Measurements from ENCODE around the gene CLEC2L.

The CLEC2L gene

GRCh38 chr7:139523199-139523941, at the start of gene CLEC2L:
CLEC2L (plus strand) TSS chr7:139523685; CDS start chr7:139523928, 243 bp downstream.
- no peak for DNase-seq

GRCh38 chr7:139476139-139476538, 47.3 kb upstream of the CLEC2L start:
- DNase-seq, result no peak

- no peak for DNase-seq
Observed at GRCh38 chr7:139476891-139477290, 46.6 kb upstream of the CLEC2L start.

GRCh38 chr7:139479620-139480019, 43.9 kb upstream of the CLEC2L start:
- no peak for DNase-seq

GRCh38 chr7:139481364-139481763, 42.1 kb upstream of the CLEC2L start:
- no peak for DNase-seq

- DNase-seq, result no peak
Observed at GRCh38 chr7:139482122-139482521, 41.4 kb upstream of the CLEC2L start.

- no peak for DNase-seq
Observed at GRCh38 chr7:139482662-139483466, 40.6 kb upstream of the CLEC2L start.

- DNase-seq, result no peak
Observed at GRCh38 chr7:139487366-139488080, 36.0 kb upstream of the CLEC2L start.

- no peak for DNase-seq
Observed at GRCh38 chr7:139488810-139489209, 34.7 kb upstream of the CLEC2L start.

GRCh38 chr7:139490130-139490529, 33.4 kb upstream of the CLEC2L start:
- DNase-seq, result no peak

GRCh38 chr7:139492293-139492692, 31.2 kb upstream of the CLEC2L start:
- DNase-seq, result no peak

- no peak for DNase-seq
Observed at GRCh38 chr7:139494835-139495579, 28.5 kb upstream of the CLEC2L start.

GRCh38 chr7:139495580-139496125, 27.8 kb upstream of the CLEC2L start:
- no peak for DNase-seq

- no peak for DNase-seq
Observed at GRCh38 chr7:139496528-139496927, 27.0 kb upstream of the CLEC2L start.

GRCh38 chr7:139500770-139501138, 22.7 kb upstream of the CLEC2L start:
- no peak for DNase-seq

- no peak for DNase-seq
Observed at GRCh38 chr7:139502226-139502625, 21.3 kb upstream of the CLEC2L start.

- no peak for DNase-seq
Observed at GRCh38 chr7:139505563-139505962, 17.9 kb upstream of the CLEC2L start.

GRCh38 chr7:139509535-139509934, 13.9 kb upstream of the CLEC2L start:
- DNase-seq, result no peak

- DNase-seq, result no peak
Observed at GRCh38 chr7:139511315-139511714, 12.2 kb upstream of the CLEC2L start.

GRCh38 chr7:139515266-139515665, 8.2 kb upstream of the CLEC2L start:
- no peak for DNase-seq

GRCh38 chr7:139521439-139521838, 2.0 kb upstream of the CLEC2L start:
- no peak for DNase-seq

GRCh38 chr7:139522830-139523198, 671 bp upstream of the CLEC2L start:
- DNase-seq, result no peak

Measured in activated CD4-positive, alpha-beta T cell treated with anti-CD3 and anti-CD28 coated beads, Interleukin-2, amount 50 U/mL, for 4 hours (primary cell).